Fibroblast of lung (primary cell): ENCODE data around the gene ABCA13.

ENCODE experiments used
- CTCF ChIP-seq, 2 donors: IDR thresholded peaks in 1 of 2; conservative IDR thresholded peaks in 1 of 2; 1 replicate in 1 of 2; 2 replicates in 1 of 2; pipeline ENCODE4 v1.5.1; 2011 to 2012; ENCODE audit warnings: low read length in 2 of 2, control low read depth in 1 of 2, inconsistent platforms in 1 of 2, low read depth in 1 of 2, mild to moderate bottlenecking in 1 of 2
- EZH2 ChIP-seq: IDR thresholded peaks from 2 replicates; pipeline ENCODE4 v1.5.1; 2012; ENCODE audit warnings: low read length, control low read depth, mild to moderate bottlenecking; ENCODE audit errors: missing control alignments

- TF ChIP-seq CTCF (conservative IDR thresholded peaks at IDR 0.05 in 1 of 2, IDR thresholded peaks at IDR 0.05 in 1 of 2; ENCODE audit: low read depth in 1 of 2, low read length in 2 of 2) (no peak), EZH2 (no peak)
These were observed 326.3 kb downstream of the ABCA13 start for GRCh38 chr7:48497521-48497920.
